ENCODE results near the gene RASAL2.

The RASAL2 gene

GRCh38 chr1:178367151-178367550 lies 273.2 kb downstream of the RASAL2 start:
- Histone ChIP-seq H3K27ac (ENCODE audit: low read length) (no peak overlapping the region), H3K9me3 (ENCODE audit: insufficient read depth, low read length) (no peaks in the 10 kb centered on the region), H3K4me2 (ENCODE audit: low read length) (no peak overlapping the region), H3K36me3 (replicated peaks; ENCODE audit: low read depth, low read length) (no peaks in the 10 kb centered on the region), H3K4me1 (ENCODE audit: low read length) (peaks cover 27% of the 10 kb centered on the region), H3K9ac (ENCODE audit: low read length) (no peak overlapping the region), H2AFZ (ENCODE audit: low read depth, low read length) (no peak overlapping the region), H3K4me3 (ENCODE audit: low read length) (no peak overlapping the region), H3K27me3 (ENCODE audit: low read depth, low read length) (peaks cover 9% of the 10 kb centered on the region), H4K20me1 (ENCODE audit: insufficient read depth, low read length) (no peaks in the 10 kb centered on the region), H3K79me2 (ENCODE audit: low read length) (no peaks in the 10 kb centered on the region)
- no peak for TF ChIP-seq EZH2phosphoT487 (IDR thresholded peaks at IDR 0.05; ENCODE audit: low read depth)
- no peak for TF ChIP-seq CTCF (IDR thresholded peaks at IDR 0.05; ENCODE audit: low read depth, low read length)

DNA sequence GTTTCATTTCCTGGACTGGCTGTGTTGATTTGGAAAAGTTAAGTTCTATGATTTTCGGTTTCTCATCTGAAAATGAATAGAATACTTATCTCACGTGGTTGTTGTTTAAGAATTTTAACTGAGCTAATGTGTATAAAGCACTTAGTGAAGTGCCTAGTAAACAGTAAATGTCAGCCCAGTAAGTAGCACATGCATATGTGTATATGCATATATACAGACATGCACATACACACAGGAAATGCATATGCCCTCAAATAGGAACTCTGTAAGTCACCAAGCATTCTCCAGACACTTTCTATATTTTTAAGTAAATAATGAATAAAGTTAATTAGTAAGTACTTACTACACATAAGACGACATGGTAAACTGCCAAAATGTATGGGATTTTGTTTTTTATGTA lies 274.3 kb downstream of the RASAL2 start:
- Histone ChIP-seq H3K4me2 (ENCODE audit: low read length) (peak overlapping the region; percentile 0; the same call in 1 of the 2 replicates), H2AFZ (ENCODE audit: low read depth, low read length) (no peak overlapping the region), H3K9ac (ENCODE audit: low read length) (no peak overlapping the region), H3K79me2 (ENCODE audit: low read length) (no peaks in the 10 kb centered on the region), H3K36me3 (replicated peaks; ENCODE audit: low read depth, low read length) (no peaks in the 10 kb centered on the region), H3K4me3 (ENCODE audit: low read length) (no peak overlapping the region), H3K27ac (ENCODE audit: low read length) (no peak overlapping the region), H3K9me3 (ENCODE audit: insufficient read depth, low read length) (no peaks in the 10 kb centered on the region), H3K4me1 (ENCODE audit: low read length) (peaks cover 30% of the 10 kb centered on the region), H4K20me1 (ENCODE audit: insufficient read depth, low read length) (no peaks in the 10 kb centered on the region), H3K27me3 (ENCODE audit: low read depth, low read length) (peaks cover 15% of the 10 kb centered on the region)
- TF ChIP-seq EZH2phosphoT487 (IDR thresholded peaks at IDR 0.05; ENCODE audit: low read depth): no peak
- TF ChIP-seq CTCF (IDR thresholded peaks at IDR 0.05; ENCODE audit: low read depth, low read length): no peak

DNA sequence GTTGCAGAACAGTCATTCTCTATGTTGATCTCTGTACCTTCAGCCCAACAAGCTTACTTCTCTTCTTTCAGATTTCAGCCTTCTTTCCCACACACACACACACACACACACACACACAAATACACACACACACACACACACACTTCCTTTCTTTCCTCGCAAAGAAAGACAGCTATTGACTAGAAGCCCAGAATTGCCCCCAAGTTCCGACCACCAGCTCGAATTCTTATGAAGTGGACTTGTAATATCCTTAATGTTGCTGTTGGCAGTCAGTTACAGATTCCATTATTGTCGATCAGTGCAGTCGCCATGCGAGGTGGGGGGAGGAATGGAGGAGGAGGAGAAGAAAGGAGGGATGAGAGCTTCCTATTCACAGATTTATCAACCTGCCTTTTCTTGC lies 277.3 kb downstream of the RASAL2 start:
- Histone ChIP-seq H4K20me1 (ENCODE audit: insufficient read depth, low read length) (no peaks in the 10 kb centered on the region), H3K36me3 (replicated peaks; ENCODE audit: low read depth, low read length) (no peaks in the 10 kb centered on the region), H3K27ac (ENCODE audit: low read length) (no peak overlapping the region), H3K79me2 (ENCODE audit: low read length) (no peaks in the 10 kb centered on the region), H3K4me1 (ENCODE audit: low read length) (peaks cover 30% of the 10 kb centered on the region), H3K4me3 (ENCODE audit: low read length) (peak overlapping the region; percentile 72), H3K4me2 (ENCODE audit: low read length) (peak overlapping the region; percentile 84), H2AFZ (ENCODE audit: low read depth, low read length) (peak overlapping the region; percentile 69), H3K27me3 (ENCODE audit: low read depth, low read length) (peaks cover 17% of the 10 kb centered on the region), H3K9ac (ENCODE audit: low read length) (0 out of 2 replicates have a peak overlapping the region, but pooled peaks have one; percentile 13), H3K9me3 (ENCODE audit: insufficient read depth, low read length) (no peaks in the 10 kb centered on the region)
- TF ChIP-seq EZH2phosphoT487 (IDR thresholded peaks at IDR 0.05; ENCODE audit: low read depth) (no peak), CTCF (IDR thresholded peaks at IDR 0.05; ENCODE audit: low read depth, low read length) (no peak)

- no peak for TF ChIP-seq EZH2phosphoT487 (IDR thresholded peaks at IDR 0.05; ENCODE audit: low read depth)
- TF ChIP-seq CTCF (IDR thresholded peaks at IDR 0.05; ENCODE audit: low read depth, low read length): no peak
- Histone ChIP-seq H3K4me2 (ENCODE audit: low read length) (peak overlapping the region; percentile 84), H4K20me1 (ENCODE audit: insufficient read depth, low read length) (no peaks in the 10 kb centered on the region), H3K9me3 (ENCODE audit: insufficient read depth, low read length) (no peaks in the 10 kb centered on the region), H3K9ac (ENCODE audit: low read length) (no peak overlapping the region), H3K79me2 (ENCODE audit: low read length) (no peaks in the 10 kb centered on the region), H3K27ac (ENCODE audit: low read length) (no peak overlapping the region), H2AFZ (ENCODE audit: low read depth, low read length) (peak overlapping the region; percentile 69; the same call in 1 of the 2 replicates), H3K4me1 (ENCODE audit: low read length) (peaks cover 28% of the 10 kb centered on the region), H3K27me3 (ENCODE audit: low read depth, low read length) (peaks cover 17% of the 10 kb centered on the region), H3K4me3 (ENCODE audit: low read length) (peak overlapping the region; percentile 72), H3K36me3 (replicated peaks; ENCODE audit: low read depth, low read length) (no peaks in the 10 kb centered on the region)
These were observed 278.1 kb downstream of the RASAL2 start for GRCh38 chr1:178371933-178372388.
